ENCODE results near the gene SFXN4.
"Not testable (repeated sequence)": the region's sequence is repeated elsewhere in the genome, so short reads cannot be mapped to it uniquely, and the experiment has no call there.

Gene SFXN4

GRCh38 chr10:119138346-119139306 is 26.9 kb downstream of the SFXN4 start:
- H3K9ac ChIP-seq (ENCODE audit: low read depth, low read length), result no peak overlapping the region
- no peaks in the 10 kb centered on the region for H3K27me3 ChIP-seq (ENCODE audit: control insufficient read depth, insufficient read depth, low read length)
- H3K9me3 ChIP-seq (ENCODE audit: control insufficient read depth, insufficient read depth, low read length), result no peaks in the 10 kb centered on the region
- H3K4me3 ChIP-seq (ENCODE audit: low read depth, low read length), result no peak overlapping the region
- H3K27ac ChIP-seq (ENCODE audit: low read depth, low read length), result no peak overlapping the region
- H3K36me3 ChIP-seq (ENCODE audit: control insufficient read depth, insufficient read depth, low read length), result peaks cover 25% of the 10 kb centered on the region
- no peaks in the 10 kb centered on the region for H3K4me1 ChIP-seq (ENCODE audit: control insufficient read depth, insufficient read depth, low read length)

DNA sequence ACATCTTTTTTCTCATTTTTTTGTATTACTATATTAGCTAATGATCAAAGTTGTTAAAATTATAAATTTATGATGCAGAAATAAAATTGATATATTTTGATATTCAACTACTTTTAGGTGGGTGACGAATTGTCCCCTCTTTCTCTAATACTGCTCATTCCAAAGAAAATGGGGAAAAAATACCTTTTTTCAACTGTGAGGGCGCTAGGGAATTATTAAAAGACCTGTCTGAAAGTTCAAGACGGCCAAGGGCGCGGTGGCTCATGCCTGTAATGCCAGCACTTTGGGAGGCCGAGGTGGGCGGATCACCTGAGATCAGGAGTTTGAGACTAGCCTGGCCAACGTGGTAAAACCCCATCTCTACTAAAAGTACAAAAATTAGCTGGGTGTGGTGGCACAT is 27.6 kb downstream of the SFXN4 start:
- not testable (repeated sequence) for H3K9ac ChIP-seq (ENCODE audit: low read depth, low read length); H3K4me1 ChIP-seq (ENCODE audit: control insufficient read depth, insufficient read depth, low read length); H3K27ac ChIP-seq (ENCODE audit: low read depth, low read length); H3K4me3 ChIP-seq (ENCODE audit: low read depth, low read length); H3K27me3 ChIP-seq (ENCODE audit: control insufficient read depth, insufficient read depth, low read length); H3K9me3 ChIP-seq (ENCODE audit: control insufficient read depth, insufficient read depth, low read length)
- peaks cover 32% of the 10 kb centered on the region for H3K36me3 ChIP-seq (ENCODE audit: control insufficient read depth, insufficient read depth, low read length)

GRCh38 chr10:119136084-119136483 is 29.4 kb downstream of the SFXN4 start:
- Histone ChIP-seq H3K9me3 (ENCODE audit: control insufficient read depth, insufficient read depth, low read length) (no peaks in the 10 kb centered on the region), H3K36me3 (ENCODE audit: control insufficient read depth, insufficient read depth, low read length) (peaks cover 46% of the 10 kb centered on the region), H3K27ac (ENCODE audit: low read depth, low read length) (no peak overlapping the region), H3K4me3 (ENCODE audit: low read depth, low read length) (no peak overlapping the region), H3K9ac (ENCODE audit: low read depth, low read length) (no peak overlapping the region), H3K4me1 (ENCODE audit: control insufficient read depth, insufficient read depth, low read length) (no peaks in the 10 kb centered on the region), H3K27me3 (ENCODE audit: control insufficient read depth, insufficient read depth, low read length) (no peaks in the 10 kb centered on the region)

DNA sequence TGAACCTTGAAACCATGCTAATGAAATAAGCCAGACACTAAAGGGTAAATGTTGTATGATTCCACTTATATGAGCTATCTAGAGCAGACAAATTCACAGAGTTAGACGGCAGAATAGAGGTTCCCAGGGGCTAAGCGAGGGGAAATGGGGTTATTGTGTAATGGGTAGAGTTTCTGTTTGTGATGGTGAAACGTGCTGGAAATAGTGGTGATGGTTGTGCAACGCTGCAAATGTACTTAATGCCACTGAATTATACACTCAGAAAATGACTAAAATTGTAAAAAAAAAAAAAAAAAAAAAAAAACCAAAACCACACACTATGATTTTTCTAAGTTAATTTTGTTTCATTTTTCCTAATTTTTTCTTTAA is 30.0 kb downstream of the SFXN4 start:
- no peaks in the 10 kb centered on the region for H3K9me3 ChIP-seq (ENCODE audit: control insufficient read depth, insufficient read depth, low read length)
- no peak overlapping the region for H3K27ac ChIP-seq (ENCODE audit: low read depth, low read length)
- H3K4me3 ChIP-seq (ENCODE audit: low read depth, low read length), result no peak overlapping the region
- no peaks in the 10 kb centered on the region for H3K4me1 ChIP-seq (ENCODE audit: control insufficient read depth, insufficient read depth, low read length)
- no peaks in the 10 kb centered on the region for H3K27me3 ChIP-seq (ENCODE audit: control insufficient read depth, insufficient read depth, low read length)
- no peak overlapping the region for H3K9ac ChIP-seq (ENCODE audit: low read depth, low read length)
- H3K36me3 ChIP-seq (ENCODE audit: control insufficient read depth, insufficient read depth, low read length), result peaks cover 51% of the 10 kb centered on the region

DNA sequence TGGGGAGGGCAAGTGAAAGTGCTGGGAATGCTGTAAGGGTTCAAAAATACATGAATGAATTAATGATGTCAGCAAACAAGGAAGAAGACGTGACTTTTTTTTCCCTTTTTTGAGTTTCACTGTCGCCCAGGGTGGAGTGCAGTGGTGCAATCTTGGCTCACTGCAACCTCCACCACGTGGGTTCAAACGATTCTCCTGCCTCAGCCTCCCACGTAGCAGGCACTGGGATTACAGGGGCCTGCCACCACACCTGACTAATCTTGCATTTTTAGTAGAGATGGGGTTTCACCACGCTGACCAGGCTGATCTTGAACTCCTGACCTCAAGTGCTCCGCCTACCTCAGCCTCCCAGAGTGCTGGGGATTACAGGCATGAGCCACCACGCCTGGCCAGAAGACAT is 31.6 kb downstream of the SFXN4 start:
- Histone ChIP-seq H3K36me3 (ENCODE audit: control insufficient read depth, insufficient read depth, low read length) (peaks cover 67% of the 10 kb centered on the region), H3K4me1 (ENCODE audit: control insufficient read depth, insufficient read depth, low read length) (no peaks in the 10 kb centered on the region), H3K9me3 (ENCODE audit: control insufficient read depth, insufficient read depth, low read length) (no peaks in the 10 kb centered on the region), H3K27ac (ENCODE audit: low read depth, low read length) (no peak overlapping the region), H3K4me3 (ENCODE audit: low read depth, low read length) (no peak overlapping the region), H3K9ac (ENCODE audit: low read depth, low read length) (no peak overlapping the region), H3K27me3 (ENCODE audit: control insufficient read depth, insufficient read depth, low read length) (no peaks in the 10 kb centered on the region)

GRCh38 chr10:119132521-119133345 is 32.8 kb downstream of the SFXN4 start:
- no peaks in the 10 kb centered on the region for H3K9me3 ChIP-seq (ENCODE audit: control insufficient read depth, insufficient read depth, low read length)
- no peak overlapping the region for H3K4me3 ChIP-seq (ENCODE audit: low read depth, low read length)
- no peaks in the 10 kb centered on the region for H3K4me1 ChIP-seq (ENCODE audit: control insufficient read depth, insufficient read depth, low read length)
- H3K36me3 ChIP-seq (ENCODE audit: control insufficient read depth, insufficient read depth, low read length), result peaks cover 70% of the 10 kb centered on the region
- H3K9ac ChIP-seq (ENCODE audit: low read depth, low read length), result no peak overlapping the region
- H3K27me3 ChIP-seq (ENCODE audit: control insufficient read depth, insufficient read depth, low read length), result no peaks in the 10 kb centered on the region
- no peak overlapping the region for H3K27ac ChIP-seq (ENCODE audit: low read depth, low read length)

DNA sequence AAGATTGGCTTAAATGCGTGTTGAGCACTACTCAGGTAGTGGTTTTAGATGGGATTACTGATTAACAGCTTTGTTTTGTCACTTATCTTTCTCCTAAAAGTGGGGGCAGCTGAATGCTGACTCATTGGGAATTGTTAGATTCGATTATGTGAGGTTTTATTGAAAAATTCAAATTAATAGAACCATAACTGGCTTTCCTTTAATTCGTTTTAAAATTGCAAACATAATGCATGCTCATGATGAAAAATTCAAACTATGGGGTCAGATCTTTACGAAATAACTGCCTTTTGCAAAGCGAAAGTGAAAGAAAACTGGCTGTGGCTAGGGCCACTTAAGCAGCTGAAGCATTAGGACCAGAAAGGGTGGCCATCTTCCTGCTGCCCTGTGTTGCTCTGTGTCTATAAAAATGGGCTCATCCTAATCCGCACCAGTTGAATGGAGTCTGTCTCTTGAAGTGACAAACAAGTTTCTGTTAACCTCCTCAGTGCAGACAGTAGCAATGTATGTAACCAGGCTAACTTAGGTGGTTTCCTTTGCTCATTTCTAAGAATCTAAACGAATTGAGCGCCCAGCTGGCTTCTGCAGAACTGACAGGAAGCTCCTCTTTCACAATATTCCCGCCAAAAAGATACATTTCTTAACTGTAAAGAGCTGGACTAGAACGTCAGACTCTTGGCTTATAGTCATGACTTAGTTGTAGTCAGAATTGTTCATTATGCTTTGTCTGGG is 33.8 kb downstream of the SFXN4 start:
- Histone ChIP-seq H3K9ac (ENCODE audit: low read depth, low read length) (no peak overlapping the region), H3K36me3 (ENCODE audit: control insufficient read depth, insufficient read depth, low read length) (peaks cover 70% of the 10 kb centered on the region), H3K27me3 (ENCODE audit: control insufficient read depth, insufficient read depth, low read length) (no peaks in the 10 kb centered on the region), H3K9me3 (ENCODE audit: control insufficient read depth, insufficient read depth, low read length) (no peaks in the 10 kb centered on the region), H3K4me3 (ENCODE audit: low read depth, low read length) (no peak overlapping the region), H3K4me1 (ENCODE audit: control insufficient read depth, insufficient read depth, low read length) (no peaks in the 10 kb centered on the region), H3K27ac (ENCODE audit: low read depth, low read length) (no peak overlapping the region)

DNA sequence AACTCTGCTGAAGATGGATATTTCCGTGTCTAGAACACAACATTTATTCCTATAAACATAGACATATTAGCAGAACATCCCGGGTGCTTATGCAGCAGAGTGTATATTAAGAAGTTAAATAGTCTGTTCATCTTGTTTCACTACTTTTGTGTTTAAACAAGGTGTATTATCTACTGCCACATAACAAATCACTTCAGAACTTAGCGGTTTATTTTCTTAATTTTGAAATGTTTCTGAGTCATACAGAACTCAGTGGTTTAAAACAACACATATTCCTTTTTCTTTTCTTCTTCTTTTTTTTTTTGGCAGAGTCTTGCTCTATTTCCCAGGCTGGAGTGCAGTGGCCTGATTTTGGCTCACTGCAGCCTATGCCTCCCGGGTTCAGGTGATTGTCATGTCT is 35.8 kb downstream of the SFXN4 start:
- no peak overlapping the region for H3K9ac ChIP-seq (ENCODE audit: low read depth, low read length)
- no peaks in the 10 kb centered on the region for H3K9me3 ChIP-seq (ENCODE audit: control insufficient read depth, insufficient read depth, low read length)
- no peaks in the 10 kb centered on the region for H3K4me1 ChIP-seq (ENCODE audit: control insufficient read depth, insufficient read depth, low read length)
- H3K36me3 ChIP-seq (ENCODE audit: control insufficient read depth, insufficient read depth, low read length), result peaks cover 71% of the 10 kb centered on the region
- no peaks in the 10 kb centered on the region for H3K27me3 ChIP-seq (ENCODE audit: control insufficient read depth, insufficient read depth, low read length)
- H3K4me3 ChIP-seq (ENCODE audit: low read depth, low read length), result no peak overlapping the region
- no peak overlapping the region for H3K27ac ChIP-seq (ENCODE audit: low read depth, low read length)

GRCh38 chr10:119125942-119126341 is 39.6 kb downstream of the SFXN4 start:
- peaks cover 77% of the 10 kb centered on the region for H3K36me3 ChIP-seq (ENCODE audit: control insufficient read depth, insufficient read depth, low read length)
- no peaks in the 10 kb centered on the region for H3K27me3 ChIP-seq (ENCODE audit: control insufficient read depth, insufficient read depth, low read length)
- no peak overlapping the region for H3K27ac ChIP-seq (ENCODE audit: low read depth, low read length)
- H3K9ac ChIP-seq (ENCODE audit: low read depth, low read length), result no peak overlapping the region
- H3K4me1 ChIP-seq (ENCODE audit: control insufficient read depth, insufficient read depth, low read length), result no peaks in the 10 kb centered on the region
- no peaks in the 10 kb centered on the region for H3K9me3 ChIP-seq (ENCODE audit: control insufficient read depth, insufficient read depth, low read length)
- H3K4me3 ChIP-seq (ENCODE audit: low read depth, low read length), result no peak overlapping the region

DNA sequence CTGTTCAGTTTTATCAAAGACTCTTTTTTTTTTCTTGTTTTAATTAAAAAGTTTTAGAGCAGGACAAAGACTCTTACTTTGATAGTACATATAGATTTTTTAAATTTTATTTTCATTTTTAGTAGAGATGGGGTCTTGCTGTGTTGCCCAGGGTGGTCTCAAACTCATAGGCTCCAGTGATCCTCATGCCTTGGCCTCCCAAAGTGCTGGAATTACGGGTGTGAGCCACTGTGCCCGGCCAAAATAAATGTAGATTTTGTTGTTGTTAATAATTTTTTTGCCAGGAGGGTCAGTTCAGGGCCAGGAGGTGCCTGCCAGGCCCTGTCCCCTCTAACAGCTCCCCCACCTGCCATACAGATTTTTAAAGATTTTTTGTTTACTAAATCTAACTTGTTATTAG is 44.6 kb downstream of the SFXN4 start:
- peaks cover 85% of the 10 kb centered on the region for H3K36me3 ChIP-seq (ENCODE audit: control insufficient read depth, insufficient read depth, low read length)
- no peak overlapping the region for H3K27ac ChIP-seq (ENCODE audit: low read depth, low read length)

More for the DNA sequence above, 44.6 kb downstream of the SFXN4 start:
- H3K27me3 ChIP-seq (ENCODE audit: control insufficient read depth, insufficient read depth, low read length), result no peaks in the 10 kb centered on the region
- no peak overlapping the region for H3K4me3 ChIP-seq (ENCODE audit: low read depth, low read length)
- H3K9ac ChIP-seq (ENCODE audit: low read depth, low read length), result no peak overlapping the region
- H3K9me3 ChIP-seq (ENCODE audit: control insufficient read depth, insufficient read depth, low read length), result no peaks in the 10 kb centered on the region
- H3K4me1 ChIP-seq (ENCODE audit: control insufficient read depth, insufficient read depth, low read length), result no peaks in the 10 kb centered on the region

Data from HUES48 (cell line).